ENCODE measurements around the gene HLA-A. TPM values are rescaled to one million over a fixed set of nuclear protein-coding genes. Genes with fewer than 3 reads are reported as not detected.

The HLA-A gene
- total and polyA plus RNA-seq, 2 donors (not counting 3 experiments of a cell fraction or from before 2014, with no cell fraction given) = 294 to 822 TPM

DNA sequence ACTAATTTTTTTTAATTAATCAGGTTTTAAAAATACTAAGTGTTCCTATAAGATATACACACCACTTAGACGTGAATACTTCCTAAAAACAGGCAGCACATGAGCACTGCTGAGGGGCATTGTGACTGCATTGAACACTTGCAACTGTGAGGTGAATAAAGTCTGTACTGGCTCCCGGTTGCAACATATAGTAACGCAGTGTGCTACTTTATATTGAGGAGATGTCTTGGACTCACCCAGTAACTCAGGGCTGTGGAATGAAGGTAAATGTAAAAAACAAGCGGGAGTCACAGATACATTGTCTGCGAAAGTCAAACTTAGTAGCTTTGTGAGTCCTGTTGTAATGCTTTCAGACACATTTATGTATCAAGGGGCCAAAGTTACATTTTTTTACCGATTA is 17.0 kb upstream of the HLA-A start:
- Histone ChIP-seq H3K79me2 (ENCODE audit: control insufficient read depth, insufficient read depth, low read length) (no peaks in the 10 kb centered on the region), H3K9me3 (replicated peaks; ENCODE audit: control insufficient read depth, insufficient read depth, low read length) (no peaks in the 10 kb centered on the region), H3K4me3 (replicated peaks in 1 of 3; ENCODE audit: insufficient read depth in 1 of 3, low read depth in 1 of 3, low read length in 3 of 3) (no peak overlapping the region), H3K9me1 (replicated peaks; ENCODE audit: control insufficient read depth, extremely low read depth, insufficient read depth, low read length) (no peaks in the 10 kb centered on the region), H3K9ac (replicated peaks; ENCODE audit: extremely low read depth, insufficient read depth, low read length) (no peak overlapping the region), H3K27me3 (ENCODE audit: control insufficient read depth in 2 of 2, insufficient read depth in 2 of 2, low read length in 2 of 2) (peaks cover under 1 to 2% of the 10 kb centered on the region in 2 experiments), H2AFZ (ENCODE audit: low read depth, low read length) (no peak overlapping the region), H3K27ac (ENCODE audit: insufficient read depth, low read depth, low read length) (no peak overlapping the region), H3K4me2 (ENCODE audit: insufficient read depth, low read length) (no peak overlapping the region), H3K4me1 (ENCODE audit: control insufficient read depth, extremely low read depth, insufficient read depth, low read length) (peaks cover 9% of the 10 kb centered on the region), H3K36me3 (ENCODE audit: control insufficient read depth in 2 of 2, extremely low read depth in 1 of 2, insufficient read depth in 2 of 2, low read length in 2 of 2) (no peaks in the 10 kb centered on the region), H4K20me1 (replicated peaks; ENCODE audit: control insufficient read depth, extremely low read depth, insufficient read depth, low read length) (no peaks in the 10 kb centered on the region)
- DNase-seq (ENCODE audit: low read depth, low spot score) = no peak
- intact Hi-C loops (cut with micrococcal nuclease) = no loop called here
- no peak for FAIRE-seq
- dilution Hi-C loops (cut with MboI; ENCODE audit: extremely low pct_ligation_motif_present, low sequenced_read_pairs) = no loop called here
- ChIA-PET POLR2A (no interaction called here), CTCF (interaction anchor here (0.5 to 1.2 kb wide), 2 partner anchors 16 to 187 kb away, joined by 3 to 4 read pairs; no protein-coding TSS in a partner anchor)
- BruUV-seq (replicated peaks) = no TSS peak
- TF ChIP-seq FOS (IDR thresholded peaks at IDR 0.05; ENCODE audit: borderline replicate concordance, insufficient read depth, low read length) = no peak
- TF ChIP-seq, protein P1, sequence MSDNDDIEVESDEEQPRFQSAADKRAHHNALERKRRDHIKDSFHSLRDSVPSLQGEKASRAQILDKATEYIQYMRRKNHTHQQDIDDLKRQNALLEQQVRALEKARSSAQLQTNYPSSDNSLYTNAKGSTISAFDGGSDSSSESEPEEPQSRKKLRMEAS (IDR thresholded peaks at IDR 0.05; ENCODE audit: insufficient read depth, insufficient read length) = no peak
- no peak for TF ChIP-seq JUN (IDR thresholded peaks at IDR 0.05; ENCODE audit: borderline replicate concordance, insufficient read depth, insufficient read length, low read depth)
- TF ChIP-seq, protein P2, sequence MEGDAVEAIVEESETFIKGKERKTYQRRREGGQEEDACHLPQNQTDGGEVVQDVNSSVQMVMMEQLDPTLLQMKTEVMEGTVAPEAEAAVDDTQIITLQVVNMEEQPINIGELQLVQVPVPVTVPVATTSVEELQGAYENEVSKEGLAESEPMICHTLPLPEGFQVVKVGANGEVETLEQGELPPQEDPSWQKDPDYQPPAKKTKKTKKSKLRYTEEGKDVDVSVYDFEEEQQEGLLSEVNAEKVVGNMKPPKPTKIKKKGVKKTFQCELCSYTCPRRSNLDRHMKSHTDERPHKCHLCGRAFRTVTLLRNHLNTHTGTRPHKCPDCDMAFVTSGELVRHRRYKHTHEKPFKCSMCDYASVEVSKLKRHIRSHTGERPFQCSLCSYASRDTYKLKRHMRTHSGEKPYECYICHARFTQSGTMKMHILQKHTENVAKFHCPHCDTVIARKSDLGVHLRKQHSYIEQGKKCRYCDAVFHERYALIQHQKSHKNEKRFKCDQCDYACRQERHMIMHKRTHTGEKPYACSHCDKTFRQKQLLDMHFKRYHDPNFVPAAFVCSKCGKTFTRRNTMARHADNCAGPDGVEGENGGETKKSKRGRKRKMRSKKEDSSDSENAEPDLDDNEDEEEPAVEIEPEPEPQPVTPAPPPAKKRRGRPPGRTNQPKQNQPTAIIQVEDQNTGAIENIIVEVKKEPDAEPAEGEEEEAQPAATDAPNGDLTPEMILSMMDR (IDR thresholded peaks at IDR 0.05; ENCODE audit: extremely low read depth in 1 of 2, insufficient read depth in 1 of 2, low read depth in 1 of 2, low read length in 2 of 2) = no peak
- no peak for TF ChIP-seq GATA2 (IDR thresholded peaks at IDR 0.05; ENCODE audit: insufficient read depth, insufficient read length, low read depth, low read length)
